WTC11 (cell line): ENCODE data around the gene RASAL2. TPM values are rescaled to one million over a fixed set of nuclear protein-coding genes. Genes with fewer than 3 reads are reported as not detected.

Experiments
- ATAC-seq: fragments of 200-7000 bp; cut with Tn5 transposase; 2 replicates; pipeline ENCODE4 v1.10.0; 2021; ENCODE audit warnings: mild to moderate bottlenecking, moderate library complexity
- CTCF ChIA-PET: fragments of 300-600 bp; sonication (Branson Sonifier 250); formaldehyde crosslinking; loops from one replicate; lab custom pipeline; 2021; ENCODE audit warnings: antibody characterized with exemption; lab: Charles Lee
- POLR2A ChIA-PET: fragments of 350-600 bp; sonication (Branson Sonifier 250); formaldehyde crosslinking; loops from one replicate; lab custom pipeline; 2021; ENCODE audit warnings: antibody characterized with exemption; lab: Charles Lee
- DNase-seq: peaks from one replicate; pipeline ENCODE4 v3.0.0; 2021; ENCODE audit warnings: low spot score
- H3K27ac Mint-ChIP-seq: 2 replicates; pipeline ENCODE4 v1.8.0; 2021; ENCODE audit warnings: mixed read lengths
- H3K27me3 Mint-ChIP-seq: 2 replicates; pipeline ENCODE4 v1.8.0; 2021; ENCODE audit warnings: low read depth, mild to moderate bottlenecking, moderate library complexity, mixed read lengths
- H3K36me3 Mint-ChIP-seq: 2 replicates; pipeline ENCODE4 v1.8.0; 2021; ENCODE audit warnings: mixed read lengths
- H3K4me1 Mint-ChIP-seq: 2 replicates; pipeline ENCODE4 v1.8.0; 2022; ENCODE audit warnings: mixed read lengths
- H3K4me3 Mint-ChIP-seq: 2 replicates; pipeline ENCODE4 v1.8.0; 2021; ENCODE audit warnings: mild to moderate bottlenecking, moderate library complexity, mixed read lengths
- H3K9me3 Mint-ChIP-seq: 2 replicates; pipeline ENCODE4 v1.8.0; 2021; ENCODE audit warnings: mixed read lengths
- AR ChIP-seq: fragments of 250-450 bp; sonication (Bioruptor Pico); IDR thresholded peaks from 2 replicates; pipeline ENCODE4 v1.9.0; 2021; ENCODE audit warnings: mild to moderate bottlenecking
- E2F1 ChIP-seq: sonication (generic); formaldehyde crosslinking; IDR thresholded peaks from 2 replicates; pipeline ENCODE4 v1.8.0; 2022; ENCODE audit warnings: mild to moderate bottlenecking, missing genetic modification reagents
- E2F4 ChIP-seq: sonication (generic); formaldehyde crosslinking; IDR thresholded peaks from 2 replicates; pipeline ENCODE4 v1.8.1; 2022; ENCODE audit warnings: low read depth, mild to moderate bottlenecking, moderate library complexity, missing genetic modification reagents, borderline replicate concordance
- FOXJ3 ChIP-seq: sonication (generic); formaldehyde crosslinking; IDR thresholded peaks from 2 replicates; pipeline ENCODE4 v1.9.0; 2021; ENCODE audit warnings: missing genetic modification reagents, mild to moderate bottlenecking, borderline replicate concordance
- GTF2I ChIP-seq: fragments of 250-450 bp; sonication (Bioruptor Pico); conservative IDR thresholded peaks from 2 replicates; pipeline ENCODE4 v1.4.0; 2021; ENCODE audit warnings: mild to moderate bottlenecking
- SMAD3 ChIP-seq: sonication (generic); formaldehyde crosslinking; IDR thresholded peaks from 2 replicates; pipeline ENCODE4 v1.8.0; 2022; ENCODE audit warnings: missing genetic modification reagents, mild to moderate bottlenecking, borderline replicate concordance
- USF1 ChIP-seq: sonication (generic); formaldehyde crosslinking; IDR thresholded peaks from 2 replicates; pipeline ENCODE4 v1.8.0; 2022; ENCODE audit warnings: mild to moderate bottlenecking, missing genetic modification reagents
- USF2 ChIP-seq: sonication (generic); formaldehyde crosslinking; IDR thresholded peaks from 2 replicates; pipeline ENCODE4 v1.8.1; 2023; ENCODE audit warnings: mild to moderate bottlenecking, missing genetic modification reagents, moderate library complexity
- ZBTB43 ChIP-seq: sonication (generic); formaldehyde crosslinking; IDR thresholded peaks from 2 replicates; pipeline ENCODE4 v1.8.1; 2023; ENCODE audit warnings: mild to moderate bottlenecking, missing genetic modification reagents
- ZNF121 ChIP-seq: sonication (generic); formaldehyde crosslinking; IDR thresholded peaks from 2 replicates; pipeline ENCODE4 v1.8.0; 2023; ENCODE audit warnings: missing genetic modification reagents
- ZNF219 ChIP-seq: sonication (generic); formaldehyde crosslinking; IDR thresholded peaks from 2 replicates; pipeline ENCODE4 v1.8.0; 2023; ENCODE audit warnings: missing genetic modification reagents, mild to moderate bottlenecking, borderline replicate concordance
- ZNF281 ChIP-seq: sonication (generic); formaldehyde crosslinking; IDR thresholded peaks from 2 replicates; pipeline ENCODE4 v1.8.0; 2023; ENCODE audit warnings: mild to moderate bottlenecking, missing genetic modification reagents
- ZNF423 ChIP-seq: fragments of 250-450 bp; sonication (Bioruptor Pico); IDR thresholded peaks from 2 replicates; pipeline ENCODE4 v2.1.2; 2022; ENCODE audit warnings: mild to moderate bottlenecking, moderate library complexity
- total RNA-seq: library from RNA; stranded (reverse); gene quantifications from 3 replicates; pipeline ENCODE4 v1.2.3, GENCODE V29; 2021

Gene RASAL2
- total RNA-seq, 1 experiment from 2014 or later, result 29.5 TPM

GRCh38 chr1:178094739-178095645 lies 1.1 kb downstream of the RASAL2 start:
- H3K27ac Mint-ChIP-seq, result no peak overlapping the region
- peaks cover 6% of the 10 kb centered on the region; the same call in 1 of the 2 replicates for H3K36me3 Mint-ChIP-seq
- peaks cover 45% of the 10 kb centered on the region for H3K4me1 Mint-ChIP-seq
- peak overlapping the region; percentile 81 for H3K4me3 Mint-ChIP-seq
- ATAC-seq, result no peak
- ChIA-PET POLR2A (interaction anchor here (1.5 kb wide), 1 partner anchor 27 kb away, joined by 3 read pairs; no protein-coding TSS in a partner anchor), CTCF (interaction anchor here (0.7 to 2.5 kb wide), 8 partner anchors 19 to 406 kb away, joined by 3 to 18 read pairs (median 5); no protein-coding TSS in a partner anchor)
- DNase-seq, result no peak
- TF ChIP-seq ZNF219, result 0 out of 2 replicates have a peak, but pooled peaks have one; percentile 1
- TF ChIP-seq USF2 (CRISPR knock-in tag), result peak; percentile 49; the same call in 1 of the 2 replicates
- no peak for TF ChIP-seq ZNF281 (CRISPR knock-in tag)
- H3K9me3 Mint-ChIP-seq, result peaks cover 6% of the 10 kb centered on the region; the same call in 1 of the 2 replicates
- no peaks in the 10 kb centered on the region for H3K27me3 Mint-ChIP-seq

GRCh38 chr1:178096421-178096820 lies 2.5 kb downstream of the RASAL2 start:
- Mint-ChIP-seq H3K27me3 (no peaks in the 10 kb centered on the region), H3K4me1 (peaks cover 57% of the 10 kb centered on the region), H3K4me3 (peak overlapping the region; percentile 81), H3K9me3 (no peaks in the 10 kb centered on the region), H3K27ac (no peak overlapping the region), H3K36me3 (peaks cover 6% of the 10 kb centered on the region; the same call in 1 of the 2 replicates)
- no peak for DNase-seq
- CTCF ChIA-PET, result no interaction called here
- ATAC-seq, result no peak
- TF ChIP-seq ZBTB43 (CRISPR knock-in tag) (no peak), USF1 (CRISPR knock-in tag) (no peak), AR (CRISPR knock-in tag) (no peak), E2F4 (CRISPR knock-in tag) (no peak), ZNF121 (no peak), GTF2I (CRISPR knock-in tag) (no peak), FOXJ3 (CRISPR knock-in tag) (no peak), ZNF423 (no peak), SMAD3 (CRISPR knock-in tag) (no peak), E2F1 (CRISPR knock-in tag) (no peak)
- POLR2A ChIA-PET, result no interaction called here
